ENCODE measurements around the gene HMSD.

Gene HMSD

GRCh38 chr18:64002581-64002980, 53.5 kb downstream of the HMSD start:
- H2AFZ ChIP-seq: no peak overlapping the region
- TF ChIP-seq CTCF (IDR thresholded peaks at IDR 0.05): no peak

GRCh38 chr18:64009305-64009704, 60.2 kb downstream of the HMSD start:
- H3K9ac ChIP-seq: no peak overlapping the region

More at GRCh38 chr18:64002581-64002980, 53.5 kb downstream of the HMSD start:
- Histone ChIP-seq H3K27me3 (ENCODE audit: control insufficient read depth, insufficient read depth, low read length) (no peaks in the 10 kb centered on the region), H3K79me2 (no peaks in the 10 kb centered on the region), H3K27ac (no peak overlapping the region), H3K9me3 (ENCODE audit: control insufficient read depth, low read length) (no peaks in the 10 kb centered on the region), H3K9ac (no peak overlapping the region), H3K4me1 (no peaks in the 10 kb centered on the region), H3K4me2 (ENCODE audit: low read length) (no peak overlapping the region), H3K4me3 (ENCODE audit: low read depth, low read length) (no peak overlapping the region), H3K36me3 (ENCODE audit: control insufficient read depth, insufficient read depth, low read length) (no peaks in the 10 kb centered on the region)

More at GRCh38 chr18:64009305-64009704, 60.2 kb downstream of the HMSD start:
- Histone ChIP-seq H2AFZ (no peak overlapping the region), H3K4me3 (ENCODE audit: low read depth, low read length) (no peak overlapping the region), H3K27ac (no peak overlapping the region), H3K9me3 (ENCODE audit: control insufficient read depth, low read length) (no peaks in the 10 kb centered on the region), H3K4me1 (no peaks in the 10 kb centered on the region), H3K27me3 (ENCODE audit: control insufficient read depth, insufficient read depth, low read length) (no peaks in the 10 kb centered on the region), H3K36me3 (ENCODE audit: control insufficient read depth, insufficient read depth, low read length) (no peaks in the 10 kb centered on the region), H3K4me2 (ENCODE audit: low read length) (no peak overlapping the region), H3K79me2 (no peaks in the 10 kb centered on the region)
- TF ChIP-seq CTCF (IDR thresholded peaks at IDR 0.05): no peak
